Activated B cell treated with CpG ODN at 0.5 μM for 24 hours (primary cell): ENCODE measurements around the gene GJA4. TPM values are rescaled to one million over a fixed set of nuclear protein-coding genes. Genes with fewer than 3 reads are reported as not detected.
"Not testable (repeated sequence)": the region's sequence is repeated elsewhere in the genome, so short reads cannot be mapped to it uniquely, and the experiment has no call there.

Source experiments
- ATAC-seq: fragments of 200-7000 bp; cut with Tn5 transposase; one replicate; pipeline ENCODE4 v1.10.0; 2021; ENCODE audit warnings: low read depth, mild to moderate bottlenecking, moderate library complexity
- CTCF ChIA-PET: fragments of 350-600 bp; sonication (Branson Sonifier 250); formaldehyde crosslinking; loops from one replicate; lab custom pipeline; 2021; ENCODE audit warnings: antibody characterized with exemption; lab: Charles Lee
- POLR2A ChIA-PET: fragments of 350-600 bp; sonication (Branson Sonifier 250); formaldehyde crosslinking; loops from one replicate; lab custom pipeline; 2021; ENCODE audit warnings: antibody characterized with exemption; lab: Charles Lee
- DNase-seq: peaks from one replicate; pipeline ENCODE4 v3.0.0; 2022
- H3K27ac Mint-ChIP-seq: one replicate; pipeline ENCODE4 v1.8.0; 2020; ENCODE audit warnings: mixed read lengths
- H3K27me3 Mint-ChIP-seq: one replicate; pipeline ENCODE4 v1.8.0; 2021; ENCODE audit warnings: mixed read lengths
- H3K36me3 Mint-ChIP-seq: one replicate; pipeline ENCODE4 v1.8.0; 2021; ENCODE audit warnings: low read depth, mixed read lengths
- H3K4me1 Mint-ChIP-seq: one replicate; pipeline ENCODE4 v1.8.0; 2021; ENCODE audit warnings: mixed read lengths
- H3K4me3 Mint-ChIP-seq: one replicate; pipeline ENCODE4 v1.8.0; 2020; ENCODE audit warnings: mild to moderate bottlenecking, mixed read lengths
- H3K9me3 Mint-ChIP-seq: one replicate; pipeline ENCODE4 v1.8.0; 2020; ENCODE audit warnings: mixed read lengths
- CTCF ChIP-seq: fragments of 200-600 bp; IDR thresholded peaks from one replicate; pipeline ENCODE4 v1.8.0; 2022; ENCODE audit warnings: antibody characterized with exemption, mild to moderate bottlenecking
- intact Hi-C: fragments of 100-400 bp; cut with micrococcal nuclease; formaldehyde crosslinking; loops from one replicate; pipeline ENCODE4 v1.15.1; 2024
- total RNA-seq: library from RNA; stranded (reverse); gene quantifications from 2 replicates; pipeline ENCODE4 v1.2.3, GENCODE V29; 2022

Gene GJA4
- total RNA-seq, 1 donor from 2014 or later, result not detected

- ChIA-PET POLR2A (no interaction called here), CTCF (no interaction called here)
- H3K9me3 Mint-ChIP-seq, result no peaks in the 10 kb centered on the region
- no peak overlapping the region for H3K27ac Mint-ChIP-seq
- ATAC-seq (no peak), DNase-seq (no peak)
- H3K4me1 Mint-ChIP-seq, result no peaks in the 10 kb centered on the region
- no peaks in the 10 kb centered on the region for H3K36me3 Mint-ChIP-seq
- no peak for TF ChIP-seq CTCF
- H3K27me3 Mint-ChIP-seq, result peaks cover 2% of the 10 kb centered on the region
- intact Hi-C loops, result no loop called here
- H3K4me3 Mint-ChIP-seq, result no peak overlapping the region
Observed at GRCh38 chr1:34770891-34771504, 21.8 kb upstream of the GJA4 start.

GRCh38 chr1:34771573-34772371 lies 21.0 kb upstream of the GJA4 start:
- Mint-ChIP-seq H3K9me3 (no peaks in the 10 kb centered on the region), H3K4me1 (no peaks in the 10 kb centered on the region), H3K36me3 (no peaks in the 10 kb centered on the region), H3K27ac (no peak overlapping the region), H3K27me3 (peaks cover 2% of the 10 kb centered on the region), H3K4me3 (no peak overlapping the region)
- CTCF ChIA-PET, result no interaction called here
- POLR2A ChIA-PET, result no interaction called here
- no peak for ATAC-seq
- intact Hi-C loops, result no loop called here
- no peak for DNase-seq
- no peak for TF ChIP-seq CTCF

GRCh38 chr1:34773114-34773513 lies 19.7 kb upstream of the GJA4 start:
- H3K4me3 Mint-ChIP-seq, intact Hi-C loops, H3K36me3 Mint-ChIP-seq, H3K27me3 Mint-ChIP-seq, H3K4me1 Mint-ChIP-seq, POLR2A ChIA-PET, ATAC-seq, H3K9me3 Mint-ChIP-seq, CTCF ChIA-PET, DNase-seq, H3K27ac Mint-ChIP-seq: not testable (repeated sequence)

- no peaks in the 10 kb centered on the region for H3K36me3 Mint-ChIP-seq
- ATAC-seq (no peak), DNase-seq (no peak)
- ChIA-PET POLR2A (no interaction called here), CTCF (no interaction called here)
- H3K27ac Mint-ChIP-seq, result no peak overlapping the region
- no peaks in the 10 kb centered on the region for H3K4me1 Mint-ChIP-seq
- H3K9me3 Mint-ChIP-seq, result no peaks in the 10 kb centered on the region
- TF ChIP-seq CTCF, result no peak
- H3K27me3 Mint-ChIP-seq, result peaks cover 20% of the 10 kb centered on the region
- no peak overlapping the region for H3K4me3 Mint-ChIP-seq
- intact Hi-C loops, result no loop called here
Observed at GRCh38 chr1:34774957-34775356, 17.8 kb upstream of the GJA4 start.

- Mint-ChIP-seq H3K9me3 (no peaks in the 10 kb centered on the region), H3K4me3 (no peak overlapping the region), H3K4me1 (no peaks in the 10 kb centered on the region), H3K27ac (no peak overlapping the region), H3K36me3 (no peaks in the 10 kb centered on the region), H3K27me3 (peaks cover 27% of the 10 kb centered on the region)
- DNase-seq (no peak), ATAC-seq (no peak)
- ChIA-PET POLR2A (no interaction called here), CTCF (no interaction called here)
- intact Hi-C loops, result no loop called here
- TF ChIP-seq CTCF, result no peak
Observed at GRCh38 chr1:34776911-34777310, 15.9 kb upstream of the GJA4 start.
